Ramos (cell line): ENCODE measurements around the gene SNRPB2.

Experiments
- in situ Hi-C: fragments of 300-500 bp; cut with MboI; formaldehyde crosslinking; loops from one replicate; pipeline ENCODE4 v1.14.3; 2022; ENCODE audit warnings: low sequenced_read_pairs; ENCODE audit not compliant: unreplicated experiment

SNRPB2 gene

DNA sequence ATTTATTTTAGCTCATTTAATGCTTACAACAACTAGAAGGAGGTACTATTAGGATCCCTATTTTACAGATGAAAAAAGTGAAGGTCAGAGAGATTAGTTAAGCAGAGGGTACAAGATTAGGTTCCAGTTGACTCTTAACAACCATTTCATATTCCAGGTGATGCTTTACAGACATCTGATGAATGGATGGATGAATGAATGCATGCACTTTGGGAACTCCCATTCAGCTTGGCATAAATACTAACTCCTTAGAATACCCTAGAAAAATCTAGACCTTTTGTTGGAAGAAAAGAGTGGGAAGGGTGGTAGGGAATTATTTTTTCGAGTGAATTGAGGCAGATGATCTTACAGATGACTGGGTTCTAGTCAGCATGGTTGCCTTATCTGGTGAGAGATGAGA lies 746 bp upstream of the SNRPB2 start:
- in situ Hi-C loops = no loop called here

DNA sequence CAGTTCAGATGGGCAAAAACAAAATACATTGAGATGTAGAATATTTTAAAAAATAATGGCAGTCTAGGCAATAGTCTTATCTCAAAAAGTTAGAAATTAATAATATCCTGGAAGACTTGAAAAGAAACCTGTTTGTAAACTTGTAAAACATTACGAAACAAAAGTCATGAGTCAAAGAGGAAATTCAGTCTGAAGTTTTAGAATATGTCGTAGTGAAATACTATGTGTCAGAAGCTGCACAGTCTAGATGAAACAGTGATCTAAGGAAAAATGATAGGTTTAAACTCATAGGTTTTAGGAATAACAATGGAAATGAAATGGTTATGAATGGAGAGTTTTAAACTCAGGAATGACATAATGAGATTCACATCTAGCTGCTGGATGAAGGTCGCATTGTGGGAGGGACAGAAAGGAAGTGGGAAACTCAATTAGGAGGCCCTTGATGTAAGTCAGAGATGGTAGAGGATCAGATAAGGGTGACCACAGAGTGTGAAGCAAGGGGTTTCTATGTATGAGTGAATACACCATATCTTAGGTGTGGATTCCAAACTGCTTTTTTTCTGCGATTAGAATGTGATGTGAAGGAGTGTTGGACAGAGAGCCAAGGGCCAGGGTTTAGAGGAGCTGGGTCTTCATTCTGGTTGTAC lies 2.8 kb downstream of the SNRPB2 start:
- in situ Hi-C loops = no loop called here

- in situ Hi-C loops = no loop called here
Observed at GRCh38 chr20:16740365-16741072, 10.7 kb downstream of the SNRPB2 start.

GRCh38 chr20:16744178-16744807 lies 14.5 kb downstream of the SNRPB2 start:
- in situ Hi-C loops = no loop called here

DNA sequence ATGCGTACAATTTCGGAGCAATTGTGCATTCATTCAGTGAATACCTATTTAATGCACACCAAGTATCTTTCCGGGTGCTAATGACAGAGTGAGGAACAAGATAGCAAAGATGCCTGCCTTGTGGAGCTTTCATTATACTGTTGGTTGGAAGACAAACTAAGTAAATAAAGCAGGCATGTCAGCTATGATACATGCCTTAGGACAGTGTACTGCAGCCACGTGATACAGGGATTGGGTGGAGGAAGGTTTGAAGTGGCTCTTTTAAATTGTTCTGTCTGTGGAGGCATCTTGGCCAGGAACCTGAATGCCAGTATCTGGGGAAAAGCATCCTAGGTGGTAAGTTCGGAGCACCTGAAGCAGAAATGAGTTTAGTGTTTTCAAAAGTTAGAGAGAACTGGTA lies 15.4 kb downstream of the SNRPB2 start:
- in situ Hi-C loops = no loop called here

DNA sequence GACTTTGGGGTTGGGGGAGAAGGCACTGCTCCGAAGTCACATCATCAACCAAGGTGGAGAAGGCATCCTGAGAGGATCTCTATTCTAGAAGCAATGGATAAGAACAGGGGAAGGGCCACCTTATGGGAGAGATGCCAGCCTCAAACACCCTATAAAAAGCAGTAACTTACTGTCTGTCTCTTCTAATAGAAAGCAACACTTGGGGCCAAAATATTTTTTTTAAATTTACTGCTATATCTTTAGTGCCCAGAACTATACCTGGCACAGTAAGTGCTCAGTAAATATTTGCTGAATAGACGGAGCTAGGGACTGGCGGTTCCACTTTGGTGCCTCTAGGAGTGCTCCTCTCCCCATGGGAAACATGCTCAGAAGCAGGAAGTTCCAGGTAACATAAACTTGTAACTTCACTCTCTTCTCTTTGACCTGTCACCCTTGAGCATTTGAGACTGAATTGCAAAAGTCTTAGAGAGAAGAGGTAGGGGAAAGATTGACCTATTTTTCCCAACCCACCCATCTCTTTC lies 17.5 kb downstream of the SNRPB2 start:
- in situ Hi-C loops = no loop called here

DNA sequence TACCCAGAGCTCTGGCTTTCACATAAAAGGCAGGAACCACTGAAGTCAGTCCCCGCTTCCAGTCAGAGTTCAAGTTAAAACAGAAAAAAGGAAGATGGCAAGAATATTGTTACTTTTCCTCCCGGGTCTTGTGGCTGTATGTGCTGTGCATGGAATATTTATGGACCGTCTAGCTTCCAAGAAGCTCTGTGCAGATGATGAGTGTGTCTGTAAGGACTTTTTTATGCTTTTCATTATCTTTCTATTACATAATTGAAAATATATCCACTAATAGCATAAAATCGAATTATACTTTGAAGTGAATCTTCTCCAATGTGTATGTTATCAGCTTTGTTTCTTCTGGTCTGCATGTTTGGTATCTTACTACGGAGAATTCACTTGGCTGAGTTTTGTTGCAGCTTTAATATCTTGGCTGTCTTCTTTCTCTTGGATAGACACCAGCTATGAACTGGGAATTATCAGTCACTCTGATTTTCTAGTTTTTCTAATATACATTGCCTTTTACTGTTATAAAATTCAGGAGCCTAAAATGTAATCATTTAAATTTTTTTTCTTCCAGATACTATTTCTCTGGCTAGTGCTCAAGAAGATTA lies 18.6 kb downstream of the SNRPB2 start, which contains the start of gene OTOR:
Gene OTOR (plus strand): TSS at position 51 of the 593 bp plus-strand sequence. CDS start 44 bp downstream, at position 95.
- in situ Hi-C loops = no loop called here

DNA sequence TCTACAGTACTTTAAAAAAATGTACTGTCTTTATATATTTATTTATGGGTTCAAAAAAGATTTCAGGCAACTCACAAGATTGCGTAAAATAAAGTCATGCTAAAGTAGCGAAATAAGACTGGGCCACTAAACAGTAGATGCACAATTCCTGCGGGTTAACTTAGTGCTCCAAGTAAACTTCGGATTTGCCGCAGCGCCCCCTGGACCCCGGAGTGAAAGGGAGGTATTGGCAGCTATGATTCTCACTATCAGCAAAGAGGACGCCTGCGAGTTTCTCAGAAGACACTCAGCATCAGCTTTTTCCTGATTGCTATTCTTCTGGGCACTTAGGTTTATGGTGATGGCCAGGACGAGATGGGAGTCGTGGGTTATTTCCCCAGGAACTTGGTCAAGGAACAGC lies 19.7 kb downstream of the SNRPB2 start:
- in situ Hi-C loops = no loop called here

- in situ Hi-C loops = no loop called here
Observed at GRCh38 chr20:16752082-16752481, 22.3 kb downstream of the SNRPB2 start.

- in situ Hi-C loops = no loop called here
Observed at GRCh38 chr20:16752901-16753300, 23.1 kb downstream of the SNRPB2 start.

- in situ Hi-C loops = no loop called here
Observed at GRCh38 chr20:16758454-16759180, 28.8 kb downstream of the SNRPB2 start.

- in situ Hi-C loops = no loop called here
Observed at GRCh38 chr20:16759181-16759563, 29.3 kb downstream of the SNRPB2 start.

GRCh38 chr20:16760431-16761304 lies 30.8 kb downstream of the SNRPB2 start:
- in situ Hi-C loops = no loop called here

- in situ Hi-C loops = no loop called here
Observed at GRCh38 chr20:16761305-16761829, 31.5 kb downstream of the SNRPB2 start.

- in situ Hi-C loops = no loop called here
Observed at GRCh38 chr20:16764560-16764959, 34.7 kb downstream of the SNRPB2 start.

GRCh38 chr20:16771213-16771612 lies 41.4 kb downstream of the SNRPB2 start:
- in situ Hi-C loops = no loop called here

GRCh38 chr20:16775961-16776360 lies 46.1 kb downstream of the SNRPB2 start:
- in situ Hi-C loops = no loop called here

GRCh38 chr20:16777126-16777525 lies 47.3 kb downstream of the SNRPB2 start:
- in situ Hi-C loops = no loop called here

- in situ Hi-C loops = no loop called here
Observed at GRCh38 chr20:16778159-16778558, 48.3 kb downstream of the SNRPB2 start.
